GM23248 (cell line): ENCODE data around the gene FSIP1.

ENCODE experiments used
- EZH2 ChIP-seq: fragments of 200-600 bp; sonication (generic); IDR thresholded peaks from 2 replicates; pipeline ENCODE4 v1.6.1; 2018; ENCODE audit warnings: antibody characterized with exemption, mild to moderate bottlenecking; ENCODE audit not compliant: insufficient read depth, poor library complexity, severe bottlenecking
- EZH2phosphoT487 ChIP-seq: fragments of 200-600 bp; sonication (generic); IDR thresholded peaks from 2 replicates; pipeline ENCODE4 v1.6.1; 2018; ENCODE audit warnings: antibody characterized with exemption, moderate library complexity, mild to moderate bottlenecking, low read depth; ENCODE audit not compliant: insufficient read depth

GRCh38 chr15:39668457-39668856 is 114.2 kb downstream of the FSIP1 start:
- no peak for TF ChIP-seq EZH2
- no peak for TF ChIP-seq EZH2phosphoT487
